Keratinocyte (primary cell): ENCODE results near the gene CTNNA2.

Source experiments
- CTCF ChIP-seq, 3 experiments: IDR thresholded peaks in 1 of 3; conservative IDR thresholded peaks in 1 of 3; optimal IDR thresholded peaks in 1 of 3; 2 replicates in 2 of 3; 3 replicates in 1 of 3; pipeline versions ENCODE3 to v1.5.1; 2011; ENCODE audit warnings: low read length in 3 of 3, mild to moderate bottlenecking in 3 of 3, moderate library complexity in 2 of 3, control low read depth in 1 of 3, inconsistent platforms in 1 of 3; ENCODE audit not compliant: insufficient read depth in 2 of 3; ENCODE audit errors: extremely low read depth in 1 of 3
- EZH2 ChIP-seq: IDR thresholded peaks from one replicate; pipeline ENCODE4 v1.6.1; 2012; ENCODE audit warnings: inconsistent platforms, mild to moderate bottlenecking, low read length, moderate library complexity

GRCh38 chr2:80464275-80464674 lies 951.4 kb downstream of the CTNNA2 start:
- TF ChIP-seq CTCF (optimal IDR thresholded peaks at IDR 0.05 in 1 of 3, IDR thresholded peaks at IDR 0.05 in 1 of 3, conservative IDR thresholded peaks at IDR 0.05 in 1 of 3; ENCODE audit: extremely low read depth in 1 of 3, insufficient read depth in 2 of 3, low read length in 3 of 3) (no peak), EZH2 (no peak)
